ENCODE results near the gene HSPA1A.

The HSPA1A gene

GRCh38 chr6:31834367-31835250, 19.3 kb downstream of the HSPA1A start:
- Histone ChIP-seq H3K4me1 (ENCODE audit: control insufficient read depth, low read length) (peaks cover 65% of the 10 kb centered on the region), H3K9me2 (replicated peaks; ENCODE audit: control insufficient read depth, low read length) (no peaks in the 10 kb centered on the region), H3K79me2 (ENCODE audit: control insufficient read depth, low read length) (peaks cover 87% of the 10 kb centered on the region), H4K20me1 (ENCODE audit: control insufficient read depth, insufficient read depth, low read depth, low read length) (peaks cover 23% of the 10 kb centered on the region), H3K27ac (ENCODE audit: low read depth, low read length) (peak overlapping the region; percentile 87), H3K4me2 (ENCODE audit: low read length) (peak overlapping the region; percentile 88), H3K4me3 (ENCODE audit: low read length) (peak overlapping the region; percentile 93), H3K36me3 (ENCODE audit: control insufficient read depth, low read length) (peaks cover 58% of the 10 kb centered on the region), H3K27me3 (ENCODE audit: control insufficient read depth, low read length) (no peaks in the 10 kb centered on the region; the same call in 1 of the 2 replicates), H3F3A (ENCODE audit: control insufficient read depth, insufficient read depth) (peaks cover 71% of the 10 kb centered on the region), H3K9me3 (ENCODE audit: control insufficient read depth, insufficient read depth, low read length) (no peaks in the 10 kb centered on the region)
- TF ChIP-seq, protein P1, sequence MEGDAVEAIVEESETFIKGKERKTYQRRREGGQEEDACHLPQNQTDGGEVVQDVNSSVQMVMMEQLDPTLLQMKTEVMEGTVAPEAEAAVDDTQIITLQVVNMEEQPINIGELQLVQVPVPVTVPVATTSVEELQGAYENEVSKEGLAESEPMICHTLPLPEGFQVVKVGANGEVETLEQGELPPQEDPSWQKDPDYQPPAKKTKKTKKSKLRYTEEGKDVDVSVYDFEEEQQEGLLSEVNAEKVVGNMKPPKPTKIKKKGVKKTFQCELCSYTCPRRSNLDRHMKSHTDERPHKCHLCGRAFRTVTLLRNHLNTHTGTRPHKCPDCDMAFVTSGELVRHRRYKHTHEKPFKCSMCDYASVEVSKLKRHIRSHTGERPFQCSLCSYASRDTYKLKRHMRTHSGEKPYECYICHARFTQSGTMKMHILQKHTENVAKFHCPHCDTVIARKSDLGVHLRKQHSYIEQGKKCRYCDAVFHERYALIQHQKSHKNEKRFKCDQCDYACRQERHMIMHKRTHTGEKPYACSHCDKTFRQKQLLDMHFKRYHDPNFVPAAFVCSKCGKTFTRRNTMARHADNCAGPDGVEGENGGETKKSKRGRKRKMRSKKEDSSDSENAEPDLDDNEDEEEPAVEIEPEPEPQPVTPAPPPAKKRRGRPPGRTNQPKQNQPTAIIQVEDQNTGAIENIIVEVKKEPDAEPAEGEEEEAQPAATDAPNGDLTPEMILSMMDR (IDR thresholded peaks at IDR 0.05; ENCODE audit: low read depth, low read length, poor library complexity, severe bottlenecking) = no peak
- TF ChIP-seq EZH2phosphoT487 (IDR thresholded peaks at IDR 0.05; ENCODE audit: borderline replicate concordance, low read length) = no peak

- Histone ChIP-seq H3K4me3 (ENCODE audit: low read length) (peak overlapping the region; percentile 93), H3F3A (ENCODE audit: control insufficient read depth, insufficient read depth) (peaks cover 81% of the 10 kb centered on the region), H3K4me2 (ENCODE audit: low read length) (peak overlapping the region; percentile 88), H3K27me3 (ENCODE audit: control insufficient read depth, low read length) (no peaks in the 10 kb centered on the region; the same call in 1 of the 2 replicates), H3K4me1 (ENCODE audit: control insufficient read depth, low read length) (peaks cover 59% of the 10 kb centered on the region), H4K20me1 (ENCODE audit: control insufficient read depth, insufficient read depth, low read depth, low read length) (peaks cover 23% of the 10 kb centered on the region), H3K9me2 (replicated peaks; ENCODE audit: control insufficient read depth, low read length) (no peaks in the 10 kb centered on the region), H3K79me2 (ENCODE audit: control insufficient read depth, low read length) (peaks cover 74% of the 10 kb centered on the region), H3K9me3 (ENCODE audit: control insufficient read depth, insufficient read depth, low read length) (no peaks in the 10 kb centered on the region), H3K36me3 (ENCODE audit: control insufficient read depth, low read length) (peaks cover 72% of the 10 kb centered on the region), H3K27ac (ENCODE audit: low read depth, low read length) (peak overlapping the region; percentile 87)
- TF ChIP-seq, protein P1 (IDR thresholded peaks at IDR 0.05; ENCODE audit: low read depth, low read length, poor library complexity, severe bottlenecking) = no peak
- TF ChIP-seq EZH2phosphoT487 (IDR thresholded peaks at IDR 0.05; ENCODE audit: borderline replicate concordance, low read length) = no peak
Measured at GRCh38 chr6:31836047-31836473, 20.7 kb downstream of the HSPA1A start.

GRCh38 chr6:31836474-31837368, 21.4 kb downstream of the HSPA1A start:
- TF ChIP-seq, protein P1 (IDR thresholded peaks at IDR 0.05; ENCODE audit: low read depth, low read length, poor library complexity, severe bottlenecking) = no peak
- TF ChIP-seq EZH2phosphoT487 (IDR thresholded peaks at IDR 0.05; ENCODE audit: borderline replicate concordance, low read length) = no peak
- Histone ChIP-seq H3K9me3 (ENCODE audit: control insufficient read depth, insufficient read depth, low read length) (no peaks in the 10 kb centered on the region), H3K27ac (ENCODE audit: low read depth, low read length) (peak overlapping the region; percentile 87), H3F3A (ENCODE audit: control insufficient read depth, insufficient read depth) (peaks cover 81% of the 10 kb centered on the region), H3K4me1 (ENCODE audit: control insufficient read depth, low read length) (peaks cover 52% of the 10 kb centered on the region), H4K20me1 (ENCODE audit: control insufficient read depth, insufficient read depth, low read depth, low read length) (peaks cover 23% of the 10 kb centered on the region), H3K79me2 (ENCODE audit: control insufficient read depth, low read length) (peaks cover 67% of the 10 kb centered on the region), H3K4me3 (ENCODE audit: low read length) (peak overlapping the region; percentile 93), H3K27me3 (ENCODE audit: control insufficient read depth, low read length) (no peaks in the 10 kb centered on the region; the same call in 1 of the 2 replicates), H3K36me3 (ENCODE audit: control insufficient read depth, low read length) (peaks cover 69% of the 10 kb centered on the region), H3K9me2 (replicated peaks; ENCODE audit: control insufficient read depth, low read length) (no peaks in the 10 kb centered on the region), H3K4me2 (ENCODE audit: low read length) (peak overlapping the region; percentile 88)

Data from DOHH2 (cell line).